ENCODE results near the gene TNFSF12.

TNFSF12 gene

DNA sequence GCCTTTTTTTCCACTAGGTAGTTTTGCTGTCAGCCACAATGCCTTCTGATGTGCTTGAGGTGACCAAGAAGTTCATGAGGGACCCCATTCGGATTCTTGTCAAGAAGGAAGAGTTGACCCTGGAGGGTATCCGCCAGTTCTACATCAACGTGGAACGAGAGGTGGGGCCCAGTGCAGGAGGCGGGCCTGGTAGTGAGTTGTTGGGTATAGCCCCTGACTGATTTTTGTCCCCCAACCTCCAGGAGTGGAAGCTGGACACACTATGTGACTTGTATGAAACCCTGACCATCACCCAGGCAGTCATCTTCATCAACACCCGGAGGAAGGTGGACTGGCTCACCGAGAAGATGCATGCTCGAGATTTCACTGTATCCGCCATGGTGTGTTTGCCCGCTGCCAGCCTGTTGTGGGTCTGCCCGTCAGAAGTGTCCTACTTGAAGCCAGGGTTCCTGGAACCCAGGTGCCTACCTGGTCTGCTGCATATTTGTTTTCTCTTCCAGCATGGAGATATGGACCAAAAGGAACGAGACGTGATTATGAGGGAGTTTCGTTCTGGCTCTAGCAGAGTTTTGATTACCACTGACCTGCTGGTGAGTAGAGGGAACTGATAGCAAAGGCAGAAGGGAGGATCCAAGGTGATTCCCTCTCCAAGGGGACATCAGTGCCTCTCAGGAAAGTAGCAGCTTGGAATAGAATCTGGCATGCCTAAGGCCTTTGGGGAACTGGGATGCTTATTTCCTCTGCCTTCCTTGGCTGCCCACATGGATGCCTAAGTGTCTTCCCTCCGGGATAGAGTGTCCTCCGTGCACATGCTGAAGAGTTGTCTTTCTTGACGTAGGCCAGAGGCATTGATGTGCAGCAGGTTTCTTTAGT, 28.7 kb downstream of the TNFSF12 start (continued):
- TF ChIP-seq, protein P1, sequence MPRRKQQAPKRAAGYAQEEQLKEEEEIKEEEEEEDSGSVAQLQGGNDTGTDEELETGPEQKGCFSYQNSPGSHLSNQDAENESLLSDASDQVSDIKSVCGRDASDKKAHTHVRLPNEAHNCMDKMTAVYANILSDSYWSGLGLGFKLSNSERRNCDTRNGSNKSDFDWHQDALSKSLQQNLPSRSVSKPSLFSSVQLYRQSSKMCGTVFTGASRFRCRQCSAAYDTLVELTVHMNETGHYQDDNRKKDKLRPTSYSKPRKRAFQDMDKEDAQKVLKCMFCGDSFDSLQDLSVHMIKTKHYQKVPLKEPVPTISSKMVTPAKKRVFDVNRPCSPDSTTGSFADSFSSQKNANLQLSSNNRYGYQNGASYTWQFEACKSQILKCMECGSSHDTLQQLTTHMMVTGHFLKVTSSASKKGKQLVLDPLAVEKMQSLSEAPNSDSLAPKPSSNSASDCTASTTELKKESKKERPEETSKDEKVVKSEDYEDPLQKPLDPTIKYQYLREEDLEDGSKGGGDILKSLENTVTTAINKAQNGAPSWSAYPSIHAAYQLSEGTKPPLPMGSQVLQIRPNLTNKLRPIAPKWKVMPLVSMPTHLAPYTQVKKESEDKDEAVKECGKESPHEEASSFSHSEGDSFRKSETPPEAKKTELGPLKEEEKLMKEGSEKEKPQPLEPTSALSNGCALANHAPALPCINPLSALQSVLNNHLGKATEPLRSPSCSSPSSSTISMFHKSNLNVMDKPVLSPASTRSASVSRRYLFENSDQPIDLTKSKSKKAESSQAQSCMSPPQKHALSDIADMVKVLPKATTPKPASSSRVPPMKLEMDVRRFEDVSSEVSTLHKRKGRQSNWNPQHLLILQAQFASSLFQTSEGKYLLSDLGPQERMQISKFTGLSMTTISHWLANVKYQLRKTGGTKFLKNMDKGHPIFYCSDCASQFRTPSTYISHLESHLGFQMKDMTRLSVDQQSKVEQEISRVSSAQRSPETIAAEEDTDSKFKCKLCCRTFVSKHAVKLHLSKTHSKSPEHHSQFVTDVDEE (CRISPR knock-in tag; IDR thresholded peaks at IDR 0.05), result no peak
- TF ChIP-seq CSDC2 (CRISPR knock-in tag; IDR thresholded peaks at IDR 0.05) (no peak), ZC3H10 (CRISPR knock-in tag; IDR thresholded peaks at IDR 0.05) (no peak), OSR1 (CRISPR knock-in tag; IDR thresholded peaks at IDR 0.05) (no peak), PPARA (CRISPR knock-in tag; IDR thresholded peaks at IDR 0.05; ENCODE audit: borderline replicate concordance) (no peak), ZFP3 (CRISPR knock-in tag; IDR thresholded peaks at IDR 0.05) (no peak), BACH2 (CRISPR knock-in tag; IDR thresholded peaks at IDR 0.05; ENCODE audit: borderline replicate concordance) (no peak), ARNTL (CRISPR knock-in tag; IDR thresholded peaks at IDR 0.05; ENCODE audit: borderline replicate concordance, low read depth) (no peak), ESRRG (CRISPR knock-in tag; IDR thresholded peaks at IDR 0.05) (no peak)
- TF ChIP-seq, protein P2, sequence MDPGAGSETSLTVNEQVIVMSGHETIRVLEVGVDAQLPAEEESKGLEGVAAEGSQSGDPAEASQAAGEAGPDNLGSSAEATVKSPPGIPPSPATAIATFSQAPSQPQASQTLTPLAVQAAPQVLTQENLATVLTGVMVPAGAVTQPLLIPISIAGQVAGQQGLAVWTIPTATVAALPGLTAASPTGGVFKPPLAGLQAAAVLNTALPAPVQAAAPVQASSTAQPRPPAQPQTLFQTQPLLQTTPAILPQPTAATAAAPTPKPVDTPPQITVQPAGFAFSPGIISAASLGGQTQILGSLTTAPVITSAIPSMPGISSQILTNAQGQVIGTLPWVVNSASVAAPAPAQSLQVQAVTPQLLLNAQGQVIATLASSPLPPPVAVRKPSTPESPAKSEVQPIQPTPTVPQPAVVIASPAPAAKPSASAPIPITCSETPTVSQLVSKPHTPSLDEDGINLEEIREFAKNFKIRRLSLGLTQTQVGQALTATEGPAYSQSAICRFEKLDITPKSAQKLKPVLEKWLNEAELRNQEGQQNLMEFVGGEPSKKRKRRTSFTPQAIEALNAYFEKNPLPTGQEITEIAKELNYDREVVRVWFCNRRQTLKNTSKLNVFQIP (CRISPR knock-in tag; IDR thresholded peaks at IDR 0.05; ENCODE audit: borderline replicate concordance, low read depth), result no peak

DNA sequence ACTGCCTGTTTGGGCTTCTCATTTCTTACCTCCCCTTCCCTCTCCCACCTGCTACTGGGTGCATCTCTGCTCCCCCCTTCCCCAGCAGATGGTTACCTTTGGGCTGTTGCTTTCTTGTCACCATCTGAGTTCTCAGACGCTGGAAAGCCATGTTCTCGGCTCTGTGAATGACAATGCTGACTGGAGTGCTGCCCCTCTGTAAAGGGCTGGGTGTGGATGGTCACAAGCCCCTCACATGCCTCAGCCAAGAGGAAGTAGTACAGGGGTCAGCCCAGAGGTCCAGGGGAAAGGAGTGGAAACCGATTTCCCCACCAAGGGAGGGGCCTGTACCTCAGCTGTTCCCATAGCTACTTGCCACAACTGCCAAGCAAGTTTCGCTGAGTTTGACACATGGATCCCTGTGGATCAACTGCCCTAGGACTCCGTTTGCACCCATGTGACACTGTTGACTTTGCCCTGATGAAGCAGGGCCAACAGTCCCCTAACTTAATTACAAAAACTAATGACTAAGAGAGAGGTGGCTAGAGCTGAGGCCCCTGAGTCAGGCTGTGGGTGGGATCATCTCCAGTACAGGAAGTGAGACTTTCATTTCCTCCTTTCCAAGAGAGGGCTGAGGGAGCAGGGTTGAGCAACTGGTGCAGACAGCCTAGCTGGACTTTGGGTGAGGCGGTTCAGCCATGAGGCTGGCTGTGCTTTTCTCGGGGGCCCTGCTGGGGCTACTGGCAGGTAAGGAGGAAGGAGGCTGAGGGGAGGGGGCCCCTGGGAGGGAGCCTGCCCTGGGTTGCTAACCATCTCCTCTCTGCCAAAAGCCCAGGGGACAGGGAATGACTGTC, 30.4 kb downstream of the TNFSF12 start, which contains the start of gene CD68:
Gene CD68 (plus strand): TSS at position 638 of the 833 bp plus-strand sequence. CDS start 40 bp downstream, at position 678.
- peak; percentile 62 for ATAC-seq
- TF ChIP-seq, protein P3, sequence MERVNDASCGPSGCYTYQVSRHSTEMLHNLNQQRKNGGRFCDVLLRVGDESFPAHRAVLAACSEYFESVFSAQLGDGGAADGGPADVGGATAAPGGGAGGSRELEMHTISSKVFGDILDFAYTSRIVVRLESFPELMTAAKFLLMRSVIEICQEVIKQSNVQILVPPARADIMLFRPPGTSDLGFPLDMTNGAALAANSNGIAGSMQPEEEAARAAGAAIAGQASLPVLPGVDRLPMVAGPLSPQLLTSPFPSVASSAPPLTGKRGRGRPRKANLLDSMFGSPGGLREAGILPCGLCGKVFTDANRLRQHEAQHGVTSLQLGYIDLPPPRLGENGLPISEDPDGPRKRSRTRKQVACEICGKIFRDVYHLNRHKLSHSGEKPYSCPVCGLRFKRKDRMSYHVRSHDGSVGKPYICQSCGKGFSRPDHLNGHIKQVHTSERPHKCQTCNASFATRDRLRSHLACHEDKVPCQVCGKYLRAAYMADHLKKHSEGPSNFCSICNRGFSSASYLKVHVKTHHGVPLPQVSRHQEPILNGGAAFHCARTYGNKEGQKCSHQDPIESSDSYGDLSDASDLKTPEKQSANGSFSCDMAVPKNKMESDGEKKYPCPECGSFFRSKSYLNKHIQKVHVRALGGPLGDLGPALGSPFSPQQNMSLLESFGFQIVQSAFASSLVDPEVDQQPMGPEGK (CRISPR knock-in tag; IDR thresholded peaks at IDR 0.05; ENCODE audit: borderline replicate concordance), result peak; percentile 90; the same call in 1 of the 2 replicates
- TF ChIP-seq ZFP3 (CRISPR knock-in tag; IDR thresholded peaks at IDR 0.05), result 0 out of 2 replicates have a peak, but pooled peaks have one; percentile 12
- TF ChIP-seq ZNF70 (CRISPR knock-in tag; IDR thresholded peaks at IDR 0.05), result no peak
- no peak for TF ChIP-seq SNAI2 (CRISPR knock-in tag; IDR thresholded peaks at IDR 0.05)
- TF ChIP-seq ARNTL (CRISPR knock-in tag; IDR thresholded peaks at IDR 0.05; ENCODE audit: borderline replicate concordance, low read depth), result peak; percentile 29; the same call in 1 of the 2 replicates
- no peak for TF ChIP-seq PPARA (CRISPR knock-in tag; IDR thresholded peaks at IDR 0.05; ENCODE audit: borderline replicate concordance)
- TF ChIP-seq, protein P1 (CRISPR knock-in tag; IDR thresholded peaks at IDR 0.05), result no peak
- TF ChIP-seq ZC3H10 (CRISPR knock-in tag; IDR thresholded peaks at IDR 0.05), result no peak
- TF ChIP-seq, protein P4, sequence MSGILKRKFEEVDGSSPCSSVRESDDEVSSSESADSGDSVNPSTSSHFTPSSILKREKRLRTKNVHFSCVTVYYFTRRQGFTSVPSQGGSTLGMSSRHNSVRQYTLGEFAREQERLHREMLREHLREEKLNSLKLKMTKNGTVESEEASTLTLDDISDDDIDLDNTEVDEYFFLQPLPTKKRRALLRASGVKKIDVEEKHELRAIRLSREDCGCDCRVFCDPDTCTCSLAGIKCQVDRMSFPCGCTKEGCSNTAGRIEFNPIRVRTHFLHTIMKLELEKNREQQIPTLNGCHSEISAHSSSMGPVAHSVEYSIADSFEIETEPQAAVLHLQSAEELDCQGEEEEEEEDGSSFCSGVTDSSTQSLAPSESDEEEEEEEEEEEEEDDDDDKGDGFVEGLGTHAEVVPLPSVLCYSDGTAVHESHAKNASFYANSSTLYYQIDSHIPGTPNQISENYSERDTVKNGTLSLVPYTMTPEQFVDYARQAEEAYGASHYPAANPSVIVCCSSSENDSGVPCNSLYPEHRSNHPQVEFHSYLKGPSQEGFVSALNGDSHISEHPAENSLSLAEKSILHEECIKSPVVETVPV (CRISPR knock-in tag; IDR thresholded peaks at IDR 0.05), result peak; percentile 91; the same call in 1 of the 2 replicates
- TF ChIP-seq, protein P2 (CRISPR knock-in tag; IDR thresholded peaks at IDR 0.05; ENCODE audit: borderline replicate concordance, low read depth), result no peak; the same call in 1 of the 2 replicates
- no peak for TF ChIP-seq TCF4 (CRISPR knock-in tag; IDR thresholded peaks at IDR 0.05; ENCODE audit: borderline replicate concordance)
- TF ChIP-seq ZNF8 (CRISPR knock-in tag; IDR thresholded peaks at IDR 0.05), result 0 out of 2 replicates have a peak, but pooled peaks have one; percentile 43
- no peak for TF ChIP-seq BACH2 (CRISPR knock-in tag; IDR thresholded peaks at IDR 0.05; ENCODE audit: borderline replicate concordance)
- TF ChIP-seq RARB (CRISPR knock-in tag; IDR thresholded peaks at IDR 0.05), result 0 out of 2 replicates have a peak, but pooled peaks have one; percentile 6
- no peak for TF ChIP-seq OSR1 (CRISPR knock-in tag; IDR thresholded peaks at IDR 0.05)
- no peak for TF ChIP-seq CSDC2 (CRISPR knock-in tag; IDR thresholded peaks at IDR 0.05)
- TF ChIP-seq ESRRG (CRISPR knock-in tag; IDR thresholded peaks at IDR 0.05), result peak; percentile 86
- TF ChIP-seq ZFP30 (CRISPR knock-in tag; IDR thresholded peaks at IDR 0.05), result peak; percentile 5
- peak; percentile 82 for TF ChIP-seq TOX (CRISPR knock-in tag; IDR thresholded peaks at IDR 0.05; ENCODE audit: borderline replicate concordance)
- peak; percentile 71 for TF ChIP-seq GLIS3 (CRISPR knock-in tag; IDR thresholded peaks at IDR 0.05)
- peak; percentile 94 for TF ChIP-seq CREB5 (CRISPR knock-in tag; IDR thresholded peaks at IDR 0.05; ENCODE audit: low read depth)
